Panc1 (cell line): ENCODE results near the gene CBLN1.

Experiments used
- CTCF ChIP-seq: fragments of 450-650 bp; IDR thresholded peaks from 2 replicates; pipeline ENCODE4 v1.5.1; 2017; ENCODE audit warnings: mild to moderate bottlenecking
- POLR2AphosphoS5 ChIP-seq: IDR thresholded peaks from 2 replicates; pipeline ENCODE4 v1.6.1; 2012; ENCODE audit warnings: mild to moderate bottlenecking, low read depth, low read length, moderate library complexity
- REST ChIP-seq, 2 experiments: IDR thresholded peaks; 2 replicates each; pipeline ENCODE4 v1.6.1; 2011 to 2012; ENCODE audit warnings: low read depth in 2 of 2, control low read depth in 1 of 2, low read length in 1 of 2, mild to moderate bottlenecking in 1 of 2, moderate library complexity in 1 of 2; ENCODE audit not compliant: insufficient read depth in 1 of 2
- SIN3A ChIP-seq: IDR thresholded peaks from 2 replicates; pipeline ENCODE4 v1.6.1; 2012; ENCODE audit warnings: low read depth, mild to moderate bottlenecking, low read length, moderate library complexity, borderline replicate concordance; ENCODE audit not compliant: insufficient read depth
- TCF7L2 ChIP-seq: IDR thresholded peaks from 2 replicates; pipeline ENCODE4 v1.6.1; 2011; ENCODE audit warnings: mild to moderate bottlenecking, low read depth, low read length, inconsistent platforms

- no peak for TF ChIP-seq CTCF
- no peak for TF ChIP-seq POLR2AphosphoS5
- no peak for TF ChIP-seq SIN3A
- no peak for TF ChIP-seq REST (IDR thresholded peaks at IDR 0.05; ENCODE audit: insufficient read depth in 1 of 2, low read depth in 2 of 2, low read length in 1 of 2)
- TF ChIP-seq TCF7L2 = no peak
These were observed 23.8 kb upstream of the CBLN1 start for GRCh38 chr16:49305406-49305805.
